Mesenchymal stem cell (in vitro differentiated cells and primary cell): ENCODE results near the gene TMEM52.

Experiments
- DNase-seq: peaks from one replicate; pipeline ENCODE4 v3.0.0-alpha.2; 2013
- H2AFZ ChIP-seq: one replicate; pipeline ENCODE4 v1.6.1; 2013; ENCODE audit warnings: low read depth, mild to moderate bottlenecking, control low read depth, inconsistent platforms, low read length, moderate library complexity
- H2AK5ac ChIP-seq: 2 replicates; pipeline ENCODE4 v1.6.1; 2013; ENCODE audit warnings: low read length, moderate library complexity, mild to moderate bottlenecking, inconsistent platforms; ENCODE audit not compliant: severe bottlenecking
- H2BK120ac ChIP-seq: one replicate; pipeline ENCODE4 v1.6.1; 2013; ENCODE audit warnings: low read depth, mild to moderate bottlenecking, inconsistent platforms, low read length, moderate library complexity
- H2BK12ac ChIP-seq, 2 experiments: one replicate each; pipeline ENCODE4 v1.6.1; 2013; ENCODE audit warnings: inconsistent platforms in 2 of 2, low read length in 2 of 2, mild to moderate bottlenecking in 2 of 2, moderate library complexity in 2 of 2, control low read depth in 1 of 2
- H2BK15ac ChIP-seq: one replicate; pipeline ENCODE4 v1.6.1; 2013; ENCODE audit warnings: mild to moderate bottlenecking, low read depth, inconsistent platforms; ENCODE audit not compliant: poor library complexity, severe bottlenecking
- H2BK5ac ChIP-seq: 2 replicates; pipeline ENCODE4 v1.6.1; 2013; ENCODE audit warnings: low read depth, mild to moderate bottlenecking, low read length, control low read depth, inconsistent platforms; ENCODE audit not compliant: poor library complexity, severe bottlenecking
- H3K14ac ChIP-seq, 2 experiments: one replicate each; pipeline ENCODE4 v1.6.1; 2013; ENCODE audit warnings: inconsistent platforms in 2 of 2, low read length in 2 of 2, control low read depth in 1 of 2, mild to moderate bottlenecking in 1 of 2, moderate library complexity in 1 of 2
- H3K18ac ChIP-seq, 2 experiments: one replicate each; pipeline ENCODE4 v1.6.1; 2013; ENCODE audit warnings: inconsistent platforms in 2 of 2, low read length in 2 of 2, control low read depth in 1 of 2, low read depth in 1 of 2, mild to moderate bottlenecking in 1 of 2
- H3K23ac ChIP-seq, 2 experiments: one replicate each; pipeline ENCODE4 v1.6.1; 2013; ENCODE audit warnings: inconsistent platforms in 2 of 2, low read length in 2 of 2, mild to moderate bottlenecking in 2 of 2, moderate library complexity in 2 of 2, control low read depth in 1 of 2
- H3K27ac ChIP-seq: 2 replicates; pipeline ENCODE4 v1.5.1; 2013; ENCODE audit warnings: mild to moderate bottlenecking, moderate library complexity, low read length, control low read depth, inconsistent platforms; ENCODE audit not compliant: poor library complexity, severe bottlenecking
- H3K27me3 ChIP-seq, 2 experiments: 2 replicates each; pipeline versions ENCODE4 v1.6.1 to v1.7.0; 2013; ENCODE audit warnings: low read length in 2 of 2, mild to moderate bottlenecking in 2 of 2, moderate library complexity in 2 of 2, control low read depth in 1 of 2, inconsistent platforms in 1 of 2; ENCODE audit not compliant: control insufficient read depth in 1 of 2, insufficient read depth in 1 of 2
- H3K36me3 ChIP-seq, 2 experiments: 2 replicates each; pipeline versions ENCODE4 v1.6.1 to v1.7.0; 2013; ENCODE audit warnings: low read length in 2 of 2, control low read depth in 1 of 2, inconsistent platforms in 1 of 2, low read depth in 1 of 2, mild to moderate bottlenecking in 1 of 2; ENCODE audit not compliant: insufficient read depth in 2 of 2, control insufficient read depth in 1 of 2
- H3K4ac ChIP-seq, 2 experiments: one replicate each; pipeline ENCODE4 v1.6.1; 2013; ENCODE audit warnings: inconsistent platforms in 2 of 2, low read length in 2 of 2, mild to moderate bottlenecking in 2 of 2, moderate library complexity in 2 of 2, control low read depth in 1 of 2, low read depth in 1 of 2
- H3K4me1 ChIP-seq: 2 replicates; pipeline ENCODE4 v1.6.1; 2013; ENCODE audit warnings: low read depth, low read length, control low read depth; ENCODE audit not compliant: control insufficient read depth, insufficient read depth
- H3K4me2 ChIP-seq: 2 replicates; pipeline ENCODE4 v1.6.1; 2013; ENCODE audit warnings: low read length, mild to moderate bottlenecking, inconsistent platforms; ENCODE audit not compliant: poor library complexity, severe bottlenecking
- H3K4me3 ChIP-seq, 2 experiments: 2 replicates each; pipeline versions ENCODE4 v1.5.1 to v1.7.0; 2013; ENCODE audit warnings: low read length in 2 of 2, mild to moderate bottlenecking in 2 of 2, control low read depth in 1 of 2, low read depth in 1 of 2; ENCODE audit not compliant: insufficient read depth in 1 of 2
- H3K79me1 ChIP-seq: replicated peaks from 2 replicates; pipeline ENCODE4 v1.6.1; 2013; ENCODE audit warnings: mild to moderate bottlenecking, control low read depth, low read length, inconsistent platforms; ENCODE audit not compliant: poor library complexity, severe bottlenecking
- H3K9ac ChIP-seq: 2 replicates; pipeline ENCODE4 v1.7.0; 2013; ENCODE audit warnings: mild to moderate bottlenecking, low read length, moderate library complexity
- H3K9me3 ChIP-seq: 2 replicates; pipeline ENCODE4 v1.7.0; 2013; ENCODE audit warnings: mild to moderate bottlenecking, low read length; ENCODE audit not compliant: control insufficient read depth
- H4K8ac ChIP-seq: one replicate; pipeline ENCODE4 v1.6.1; 2013; ENCODE audit warnings: inconsistent platforms, mild to moderate bottlenecking, low read length, moderate library complexity
- H4K91ac ChIP-seq: one replicate; pipeline ENCODE4 v1.6.1; 2013; ENCODE audit warnings: mild to moderate bottlenecking, low read length, inconsistent platforms
- WGBS: methylation state at CpG from one replicate; pipeline ENCODE4 v1.1.7; 2013; ENCODE audit warnings: mixed read lengths; 5-methylcytosine and 5-hydroxymethylcytosine counted together

The TMEM52 gene

DNA sequence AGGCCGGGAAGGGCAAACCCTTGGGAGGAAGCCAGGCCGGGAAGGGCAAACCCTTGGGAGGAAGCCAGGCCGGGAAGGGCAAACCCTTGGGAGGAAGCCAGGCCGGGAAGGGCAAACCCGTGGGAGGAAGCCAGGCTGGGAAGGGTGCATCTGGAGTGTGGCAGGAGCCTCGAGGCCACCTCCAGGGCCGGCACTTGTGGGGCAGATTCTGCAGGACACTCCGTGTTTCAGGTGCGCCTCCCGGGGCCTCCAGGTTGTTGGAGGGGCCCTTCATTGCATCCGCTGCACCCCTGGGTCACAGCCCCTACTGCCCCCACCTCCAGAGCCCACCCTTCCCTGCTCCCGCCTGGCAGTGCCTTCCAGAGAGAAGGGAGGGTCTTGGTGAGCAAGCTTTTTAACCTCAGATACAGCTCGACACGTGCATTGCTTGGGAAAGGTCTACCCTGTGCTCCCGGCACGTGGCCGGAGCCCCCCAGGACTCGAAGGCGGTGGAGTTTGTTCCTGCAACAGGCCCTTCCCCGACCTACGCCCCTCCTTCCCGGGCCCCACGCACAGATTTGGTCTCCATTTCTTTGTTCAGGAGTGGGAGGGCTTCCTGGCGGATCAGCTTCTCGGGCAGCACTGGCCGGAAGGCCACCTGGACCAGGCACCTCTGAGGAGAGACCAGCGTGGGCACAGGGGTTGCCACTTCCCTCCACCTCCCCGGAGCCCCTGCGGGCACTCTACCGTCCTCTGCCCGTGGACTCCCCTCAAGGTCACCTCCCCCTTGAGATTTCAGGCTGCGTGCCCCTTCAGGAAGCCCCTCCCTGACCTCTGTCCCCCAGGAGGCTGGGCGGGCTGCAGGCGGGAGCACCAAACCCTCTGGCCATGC is 9.4 kb upstream of the TMEM52 start:
- no peak overlapping the region for H3K18ac ChIP-seq
- H2BK15ac ChIP-seq: no peak overlapping the region
- 91% methylated on average over 27 of the region's 34 CpGs for WGBS
- peaks cover 0 to 20% of the 10 kb centered on the region in 2 experiments for H3K27me3 ChIP-seq
- H3K4ac ChIP-seq: no peak overlapping the region
- no peak overlapping the region for H3K4me3 ChIP-seq
- no peak for DNase-seq
- no peaks in the 10 kb centered on the region for H3K79me1 ChIP-seq
- no peak overlapping the region for H2AFZ ChIP-seq
- H3K14ac ChIP-seq: no peak overlapping the region
- H2AK5ac ChIP-seq: no peak overlapping the region
- H4K91ac ChIP-seq: no peak overlapping the region
- H2BK5ac ChIP-seq: no peak overlapping the region
- no peak overlapping the region for H3K9ac ChIP-seq
- H3K4me1 ChIP-seq: no peaks in the 10 kb centered on the region
- no peak overlapping the region for H4K8ac ChIP-seq
- H3K4me2 ChIP-seq: no peak overlapping the region
- no peak overlapping the region for H2BK120ac ChIP-seq
- no peak overlapping the region for H2BK12ac ChIP-seq
- H3K36me3 ChIP-seq: no peaks in the 10 kb centered on the region
- no peak overlapping the region for H3K27ac ChIP-seq
- no peaks in the 10 kb centered on the region for H3K9me3 ChIP-seq
- H3K23ac ChIP-seq: no peak overlapping the region

GRCh38 chr1:1927751-1928150 is 8.7 kb upstream of the TMEM52 start:
- Histone ChIP-seq H2AK5ac (no peak overlapping the region), H3K27ac (no peak overlapping the region), H2BK15ac (no peak overlapping the region), H3K4ac (no peak overlapping the region), H3K4me2 (no peak overlapping the region), H3K36me3 (no peaks in the 10 kb centered on the region), H2AFZ (no peak overlapping the region), H3K4me3 (no peak overlapping the region), H4K91ac (no peak overlapping the region), H4K8ac (no peak overlapping the region), H3K4me1 (no peaks in the 10 kb centered on the region), H3K79me1 (no peaks in the 10 kb centered on the region), H3K9ac (no peak overlapping the region), H2BK5ac (no peak overlapping the region), H3K27me3 (peaks cover 0 to 25% of the 10 kb centered on the region in 2 experiments), H2BK12ac (no peak overlapping the region), H3K9me3 (no peaks in the 10 kb centered on the region), H3K14ac (no peak overlapping the region), H2BK120ac (no peak overlapping the region), H3K18ac (no peak overlapping the region), H3K23ac (no peak overlapping the region)
- WGBS: 96% methylated on average over 25 of the region's 25 CpGs
- no peak for DNase-seq

- H2BK12ac ChIP-seq: no peak overlapping the region
- H3K4ac ChIP-seq: no peak overlapping the region
- no peak overlapping the region for H2BK5ac ChIP-seq
- no peak for DNase-seq
- H3K27me3 ChIP-seq: peaks cover 0 to 28% of the 10 kb centered on the region in 2 experiments
- no peak overlapping the region for H2BK120ac ChIP-seq
- H4K8ac ChIP-seq: no peak overlapping the region
- no peak overlapping the region for H3K14ac ChIP-seq
- H4K91ac ChIP-seq: no peak overlapping the region
- no peaks in the 10 kb centered on the region for H3K9me3 ChIP-seq
- no peaks in the 10 kb centered on the region for H3K36me3 ChIP-seq
- no peak overlapping the region for H3K4me2 ChIP-seq
- H3K18ac ChIP-seq: no peak overlapping the region
- H3K9ac ChIP-seq: no peak overlapping the region
- no peak overlapping the region for H3K4me3 ChIP-seq
- 82% methylated on average over 21 of the region's 21 CpGs for WGBS
- no peaks in the 10 kb centered on the region for H3K79me1 ChIP-seq
- no peak overlapping the region for H3K23ac ChIP-seq
- no peak overlapping the region for H2BK15ac ChIP-seq
- no peak overlapping the region for H3K27ac ChIP-seq
- H2AFZ ChIP-seq: no peak overlapping the region
- no peak overlapping the region for H2AK5ac ChIP-seq
- no peaks in the 10 kb centered on the region for H3K4me1 ChIP-seq
Measured at GRCh38 chr1:1926886-1927660, 8.0 kb upstream of the TMEM52 start.

- no peak overlapping the region for H2BK12ac ChIP-seq
- H4K91ac ChIP-seq: no peak overlapping the region
- H3K14ac ChIP-seq: no peak overlapping the region
- H3K79me1 ChIP-seq: no peaks in the 10 kb centered on the region
- H3K18ac ChIP-seq: no peak overlapping the region
- no peak overlapping the region for H3K23ac ChIP-seq
- H3K9me3 ChIP-seq: no peaks in the 10 kb centered on the region
- no peak overlapping the region for H4K8ac ChIP-seq
- H3K4ac ChIP-seq: no peak overlapping the region
- no peaks in the 10 kb centered on the region for H3K4me1 ChIP-seq
- no peak overlapping the region for H3K9ac ChIP-seq
- no peak overlapping the region for H2AK5ac ChIP-seq
- no peak overlapping the region for H2AFZ ChIP-seq
- peaks cover 0 to 29% of the 10 kb centered on the region in 2 experiments for H3K27me3 ChIP-seq
- H2BK5ac ChIP-seq: no peak overlapping the region
- no peaks in the 10 kb centered on the region for H3K36me3 ChIP-seq
- no peak overlapping the region for H3K27ac ChIP-seq
- 91% methylated on average over 26 of the region's 26 CpGs for WGBS
- no peak overlapping the region for H2BK15ac ChIP-seq
- no peak overlapping the region for H3K4me3 ChIP-seq
- no peak overlapping the region for H2BK120ac ChIP-seq
- H3K4me2 ChIP-seq: no peak overlapping the region
- DNase-seq: no peak
Measured at GRCh38 chr1:1926346-1926811, 7.3 kb upstream of the TMEM52 start.
